K562 (cell line): Measurements from ENCODE around the gene SLX4IP. TPM values are rescaled to one million over a fixed set of nuclear protein-coding genes. Genes with fewer than 3 reads are reported as not detected.

ENCODE experiments used
- ATAC-seq: fragments of 200-7000 bp; cut with Tn5 transposase; 3 replicates; pipeline ENCODE4 v1.9.1; 2020; ENCODE audit warnings: moderate library complexity
- BruUV-seq: library from RNA; stranded (reverse); fragments of 400-500 nt; replicated peaks from 2 replicates; lab custom pipeline; 2021; lab: Mats Ljungman, UMichigan
- CTCF ChIA-PET: fragments of 300-600 bp; formaldehyde crosslinking; extraction: SDS; loops from one replicate; lab custom pipeline; 2021; ENCODE audit warnings: low intra/inter-chr PET ratio; lab: Yijun Ruan, JAX
- POLR2A ChIA-PET: fragments of 300-600, 350-650 bp; sonication (Branson Sonifier 250); formaldehyde crosslinking; extraction: SDS; loops from one replicate; lab custom pipeline; 2021; ENCODE audit warnings: antibody characterized with exemption, inconsistent platforms; lab: Yijun Ruan, JAX
- DNase-seq, 4 experiments: peaks; one replicate each; pipeline versions ENCODE4 v3.0.0 to v3.0.0-alpha.2; 2011 to 2018; ENCODE audit warnings: low spot score in 3 of 4, mixed read lengths in 3 of 4; ENCODE audit errors: extremely low read depth in 1 of 4
- FAIRE-seq: peaks from 2 replicates; lab custom pipeline; 2011; peaks lifted over from hg19 to GRCh38; lab: Jason Lieb, UNC
- H2AFZ ChIP-seq: 2 replicates; pipeline ENCODE4 v1.6.0; 2011; ENCODE audit warnings: low read depth, low read length, control low read depth, inconsistent platforms
- H3K27ac ChIP-seq: fragments of 200-600 bp; 3 replicates; pipeline ENCODE4 v1.8.0; 2011; ENCODE audit warnings: low read depth, mild to moderate bottlenecking, control low read depth, inconsistent platforms, low read length, moderate library complexity, mixed read lengths; ENCODE audit errors: extremely low read depth
- H3K27me3 ChIP-seq, 2 experiments: fragments of 300-600 bp in 1 of 2; 2 replicates in 1 of 2; 3 replicates in 1 of 2; pipeline versions ENCODE4 v1.6.0 to v1.8.0; 2011; ENCODE audit warnings: inconsistent platforms in 2 of 2, low read length in 2 of 2, mild to moderate bottlenecking in 1 of 2, mixed read lengths in 1 of 2, moderate library complexity in 1 of 2; ENCODE audit not compliant: control insufficient read depth in 2 of 2, insufficient read depth in 2 of 2
- H3K36me3 ChIP-seq: fragments of 300-600 bp; 3 replicates; pipeline ENCODE4 v1.8.0; 2011; ENCODE audit warnings: mild to moderate bottlenecking, low read length, inconsistent platforms; ENCODE audit not compliant: control insufficient read depth, insufficient read depth
- H3K4me1 ChIP-seq, 2 experiments: fragments of 200-600 bp in 1 of 2; replicated peaks in 1 of 2; 2 replicates in 1 of 2; 3 replicates in 1 of 2; pipeline versions ENCODE4 v1.5.1 to v1.8.0; 2011; ENCODE audit warnings: inconsistent platforms in 2 of 2, low read length in 2 of 2, mild to moderate bottlenecking in 1 of 2, mixed read lengths in 1 of 2, moderate library complexity in 1 of 2; ENCODE audit not compliant: control insufficient read depth in 2 of 2, insufficient read depth in 2 of 2
- H3K4me2 ChIP-seq: 2 replicates; pipeline ENCODE4 v1.6.1; 2011; ENCODE audit warnings: low read length, control low read depth, inconsistent platforms, mixed read lengths; ENCODE audit not compliant: insufficient read depth
- H3K4me3 ChIP-seq: fragments of 200-600 bp; sonication (generic), shearing (Covaris generic); 2 replicates; pipeline ENCODE4 v1.5.1; 2016; ENCODE audit warnings: control low read depth, inconsistent platforms
- H3K79me2 ChIP-seq: fragments of 200-600 bp; 3 replicates; pipeline ENCODE4 v1.8.0; 2011; ENCODE audit warnings: low read length, inconsistent platforms; ENCODE audit not compliant: control insufficient read depth, insufficient read depth
- H3K9ac ChIP-seq, 2 experiments: 2 replicates each; pipeline versions ENCODE4 v1.6.0 to v1.6.1; 2011; ENCODE audit warnings: low read depth in 2 of 2, low read length in 2 of 2, control low read depth in 1 of 2, inconsistent platforms in 1 of 2, mild to moderate bottlenecking in 1 of 2, mixed read lengths in 1 of 2; ENCODE audit not compliant: insufficient read depth in 1 of 2
- H3K9me1 ChIP-seq: one replicate; pipeline ENCODE4 v1.6.0; 2011; ENCODE audit warnings: inconsistent platforms, mild to moderate bottlenecking, low read length, moderate library complexity; ENCODE audit not compliant: control insufficient read depth, insufficient read depth
- H3K9me3 ChIP-seq: replicated peaks from 2 replicates; pipeline ENCODE4 v1.5.1; 2011; ENCODE audit warnings: low read depth, low read length, inconsistent platforms; ENCODE audit not compliant: control insufficient read depth, insufficient read depth
- H4K20me1 ChIP-seq: replicated peaks from 2 replicates; pipeline ENCODE4 v1.6.1; 2011; ENCODE audit warnings: low read length, inconsistent platforms, mixed read lengths; ENCODE audit not compliant: control insufficient read depth, insufficient read depth
- CCNT2 ChIP-seq: IDR thresholded peaks from 2 replicates; pipeline ENCODE4 v1.6.1; 2011; ENCODE audit warnings: borderline replicate concordance, low read depth, mild to moderate bottlenecking, moderate library complexity, mixed read lengths, low read length; ENCODE audit not compliant: insufficient read length; ENCODE audit errors: extremely low read depth
- ELF1 ChIP-seq: fragments of 200-800 bp; sonication (Bioruptor generic); IDR thresholded peaks from 2 replicates; pipeline ENCODE4 v1.6.1; 2016; ENCODE audit warnings: missing genetic modification characterization, missing compliant biosample characterization
- ELF4 ChIP-seq: fragments of 450-650 bp; formaldehyde crosslinking; IDR thresholded peaks from 2 replicates; pipeline ENCODE4 v1.4.0; 2022; ENCODE audit warnings: missing genetic modification characterization
- FOXJ2 ChIP-seq: fragments of 200-800 bp; sonication (Bioruptor generic); IDR thresholded peaks from 2 replicates; pipeline ENCODE4 v1.6.1; 2016; ENCODE audit warnings: missing genetic modification characterization, missing compliant biosample characterization
- HDAC6 ChIP-seq: IDR thresholded peaks from 2 replicates; pipeline ENCODE4 v1.6.1; 2012; ENCODE audit warnings: low read depth, mild to moderate bottlenecking, control low read depth, inconsistent platforms, low read length, moderate library complexity
- NFATC3 ChIP-seq: fragments of 450-650 bp; IDR thresholded peaks from 2 replicates; pipeline ENCODE4 v1.6.1; 2017; ENCODE audit warnings: mild to moderate bottlenecking
- PHTF2 ChIP-seq: fragments of 250-450 bp; sonication (Bioruptor Pico); IDR thresholded peaks from 2 replicates; pipeline ENCODE4 v1.5.0; 2021; ENCODE audit warnings: mild to moderate bottlenecking
- RBM14 ChIP-seq: fragments of 200-400 bp; formaldehyde crosslinking; IDR thresholded peaks from 2 replicates; pipeline ENCODE4 v1.6.1; 2018; ENCODE audit warnings: low read depth, mild to moderate bottlenecking, low read length, moderate library complexity, borderline replicate concordance; ENCODE audit not compliant: insufficient read depth
- ZNF212 ChIP-seq: fragments of 450-650 bp; formaldehyde crosslinking; IDR thresholded peaks from 2 replicates; pipeline ENCODE4 v1.4.0; 2020; ENCODE audit warnings: mild to moderate bottlenecking
- WGBS: fragments of 100-300 bp; shearing (Covaris generic); methylation state at CpG from one replicate; pipeline ENCODE4 v1.1.6; 2016; ENCODE audit warnings: low coverage, mixed read lengths; ENCODE audit not compliant: insufficient coverage; ENCODE audit errors: missing lambda C conversion rate; 5-methylcytosine and 5-hydroxymethylcytosine counted together
- in situ Hi-C: fragments of 300-500 bp; cut with MboI; formaldehyde crosslinking; loops from 4 replicates; pipeline ENCODE4 v1.15.0; 2018; ENCODE audit warnings: inconsistent platforms, mixed read lengths
- intact Hi-C: fragments of 100-400 bp; cut with micrococcal nuclease; formaldehyde crosslinking; loops from 2 replicates; pipeline ENCODE4 v1.14.2; 2022
- polyA plus RNA-seq, 8 experiments: library from polyadenylated mRNA; depleted of rRNA in 4 of 8; stranded (reverse) in 5 of 8; unstranded in 3 of 8; fragments of >200 nt; fragmentation: Nextera tagmentation in 2 of 8; fragmentation: Illumina TruSeq in 1 of 8; extraction: Ambion mirVana in 2 of 8; extraction: Trizol in 1 of 8; gene quantifications; 2 replicates each; pipeline versions ENCODE4 v1.2.1 to v1.2.3, GENCODE V29; 2011 to 2014; ENCODE audit warnings: inconsistent platforms in 1 of 8, missing spikeins in 1 of 8
- total RNA-seq, 7 experiments: library from RNA; depleted of rRNA in 6 of 7; stranded (reverse); fragments of >200 nt in 6 of 7; fragmentation: Illumina TruSeq in 2 of 7; extraction: Trizol in 2 of 7; gene quantifications; 2 replicates each; pipeline versions ENCODE4 v1.2.1 to v1.2.3, GENCODE V29; 2011 to 2021; ENCODE audit warnings: low replicate concordance in 1 of 7
- TF ChIP-seq, protein P1 (sequence below): fragments of 450-650 bp; IDR thresholded peaks from 2 replicates; pipeline ENCODE4 v1.6.1; 2016; ENCODE audit warnings: low read depth, mild to moderate bottlenecking, moderate library complexity
- TF ChIP-seq, protein P2 (sequence below): fragments of 450-650 bp; formaldehyde crosslinking; IDR thresholded peaks from 2 replicates; pipeline ENCODE4 v1.4.0; 2020; ENCODE audit warnings: mild to moderate bottlenecking
- TF ChIP-seq, protein P3 (sequence below): fragments of 450-650 bp; formaldehyde crosslinking; IDR thresholded peaks from 2 replicates; pipeline ENCODE4 v1.4.0; 2020; ENCODE audit warnings: mild to moderate bottlenecking, mixed read lengths
- TF ChIP-seq, protein P4 (sequence below): sonication (generic); formaldehyde crosslinking; IDR thresholded peaks from 2 replicates; pipeline ENCODE4 v1.8.0; 2022; ENCODE audit warnings: missing genetic modification reagents, mild to moderate bottlenecking, moderate library complexity, borderline replicate concordance

SLX4IP gene
- total and polyA plus RNA-seq, 9 of the 15 experiments (the other 6 are each of a cell fraction or from before 2014, with no cell fraction given): 1.5 to 5.9 (median 3.5) TPM

DNA sequence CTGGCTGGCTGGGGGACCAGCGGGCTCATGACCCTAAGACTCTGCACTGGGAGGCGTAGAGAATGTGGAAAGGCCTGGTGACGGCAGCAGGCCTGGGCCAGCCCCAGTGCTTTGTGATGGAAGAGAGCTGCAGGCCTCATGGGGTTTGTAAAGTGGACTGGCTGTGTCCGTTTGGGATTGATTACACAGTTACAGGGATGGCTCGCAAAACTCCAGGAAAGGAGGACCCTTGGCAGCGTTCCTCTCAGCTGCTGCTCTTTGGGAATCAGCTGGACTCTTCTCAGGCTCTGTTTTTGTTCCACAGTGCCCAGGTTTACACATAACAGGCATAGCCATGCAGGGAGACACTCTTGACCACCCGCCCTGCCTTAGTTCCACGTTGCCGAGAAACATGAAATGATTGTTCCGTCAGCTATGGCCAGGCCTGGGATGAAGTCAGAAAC, 89.0 kb downstream of the SLX4IP start:
- H4K20me1 ChIP-seq: no peaks in the 10 kb centered on the region
- 70% methylated on average over 9 of the region's 10 CpGs for WGBS
- H3K4me1 ChIP-seq: peaks cover 0 to 7% of the 10 kb centered on the region in 2 experiments; a peak in 2 of 5 replicates
- intact Hi-C loops: no loop called here
- no peaks in the 10 kb centered on the region for H3K79me2 ChIP-seq
- no peak overlapping the region; a peak in 1 of 4 replicates for H3K9ac ChIP-seq
- no peak for ATAC-seq
- no TSS peak for BruUV-seq
- CTCF ChIA-PET: no interaction called here
- no peak for FAIRE-seq
- POLR2A ChIA-PET: no interaction called here
- H3K27ac ChIP-seq: no peak overlapping the region
- no peaks in the 10 kb centered on the region for H3K36me3 ChIP-seq
- no peak overlapping the region for H2AFZ ChIP-seq
- in situ Hi-C loops: no loop called here
- H3K4me2 ChIP-seq: no peak overlapping the region
- no peaks in the 10 kb centered on the region for H3K9me1 ChIP-seq
- H3K4me3 ChIP-seq: no peak overlapping the region
- no peak for DNase-seq
- no peaks in the 10 kb centered on the region for H3K9me3 ChIP-seq
- no peak for TF ChIP-seq FOXJ2 (tag)
- TF ChIP-seq HDAC6: no peak
- TF ChIP-seq, protein P1, sequence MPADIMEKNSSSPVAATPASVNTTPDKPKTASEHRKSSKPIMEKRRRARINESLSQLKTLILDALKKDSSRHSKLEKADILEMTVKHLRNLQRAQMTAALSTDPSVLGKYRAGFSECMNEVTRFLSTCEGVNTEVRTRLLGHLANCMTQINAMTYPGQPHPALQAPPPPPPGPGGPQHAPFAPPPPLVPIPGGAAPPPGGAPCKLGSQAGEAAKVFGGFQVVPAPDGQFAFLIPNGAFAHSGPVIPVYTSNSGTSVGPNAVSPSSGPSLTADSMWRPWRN: no peak
- TF ChIP-seq, protein P2, sequence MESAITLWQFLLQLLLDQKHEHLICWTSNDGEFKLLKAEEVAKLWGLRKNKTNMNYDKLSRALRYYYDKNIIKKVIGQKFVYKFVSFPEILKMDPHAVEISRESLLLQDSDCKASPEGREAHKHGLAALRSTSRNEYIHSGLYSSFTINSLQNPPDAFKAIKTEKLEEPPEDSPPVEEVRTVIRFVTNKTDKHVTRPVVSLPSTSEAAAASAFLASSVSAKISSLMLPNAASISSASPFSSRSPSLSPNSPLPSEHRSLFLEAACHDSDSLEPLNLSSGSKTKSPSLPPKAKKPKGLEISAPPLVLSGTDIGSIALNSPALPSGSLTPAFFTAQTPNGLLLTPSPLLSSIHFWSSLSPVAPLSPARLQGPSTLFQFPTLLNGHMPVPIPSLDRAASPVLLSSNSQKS (CRISPR knock-in tag): no peak
- no peak for TF ChIP-seq PHTF2 (CRISPR knock-in tag)
- no peak for TF ChIP-seq ZNF212
- TF ChIP-seq NFATC3: no peak
- TF ChIP-seq, protein P3, sequence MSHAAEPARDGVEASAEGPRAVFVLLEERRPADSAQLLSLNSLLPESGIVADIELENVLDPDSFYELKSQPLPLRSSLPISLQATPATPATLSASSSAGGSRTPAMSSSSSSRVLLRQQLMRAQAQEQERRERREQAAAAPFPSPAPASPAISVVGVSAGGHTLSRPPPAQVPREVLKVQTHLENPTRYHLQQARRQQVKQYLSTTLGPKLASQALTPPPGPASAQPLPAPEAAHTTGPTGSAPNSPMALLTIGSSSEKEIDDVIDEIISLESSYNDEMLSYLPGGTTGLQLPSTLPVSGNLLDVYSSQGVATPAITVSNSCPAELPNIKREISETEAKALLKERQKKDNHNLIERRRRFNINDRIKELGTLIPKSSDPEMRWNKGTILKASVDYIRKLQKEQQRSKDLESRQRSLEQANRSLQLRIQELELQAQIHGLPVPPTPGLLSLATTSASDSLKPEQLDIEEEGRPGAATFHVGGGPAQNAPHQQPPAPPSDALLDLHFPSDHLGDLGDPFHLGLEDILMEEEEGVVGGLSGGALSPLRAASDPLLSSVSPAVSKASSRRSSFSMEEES: no peak
- TF ChIP-seq ELF4 (CRISPR knock-in tag): no peak
- TF ChIP-seq, protein P4, sequence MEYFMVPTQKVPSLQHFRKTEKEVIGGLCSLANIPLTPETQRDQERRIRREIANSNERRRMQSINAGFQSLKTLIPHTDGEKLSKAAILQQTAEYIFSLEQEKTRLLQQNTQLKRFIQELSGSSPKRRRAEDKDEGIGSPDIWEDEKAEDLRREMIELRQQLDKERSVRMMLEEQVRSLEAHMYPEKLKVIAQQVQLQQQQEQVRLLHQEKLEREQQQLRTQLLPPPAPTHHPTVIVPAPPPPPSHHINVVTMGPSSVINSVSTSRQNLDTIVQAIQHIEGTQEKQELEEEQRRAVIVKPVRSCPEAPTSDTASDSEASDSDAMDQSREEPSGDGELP (CRISPR knock-in tag): no peak
- TF ChIP-seq CCNT2: no peak
- TF ChIP-seq ELF1 (tag): no peak
- no peak for TF ChIP-seq RBM14
- no peaks in the 10 kb centered on the region for H3K27me3 ChIP-seq
